Measurements from ENCODE around the gene OPN4.

OPN4 gene

DNA sequence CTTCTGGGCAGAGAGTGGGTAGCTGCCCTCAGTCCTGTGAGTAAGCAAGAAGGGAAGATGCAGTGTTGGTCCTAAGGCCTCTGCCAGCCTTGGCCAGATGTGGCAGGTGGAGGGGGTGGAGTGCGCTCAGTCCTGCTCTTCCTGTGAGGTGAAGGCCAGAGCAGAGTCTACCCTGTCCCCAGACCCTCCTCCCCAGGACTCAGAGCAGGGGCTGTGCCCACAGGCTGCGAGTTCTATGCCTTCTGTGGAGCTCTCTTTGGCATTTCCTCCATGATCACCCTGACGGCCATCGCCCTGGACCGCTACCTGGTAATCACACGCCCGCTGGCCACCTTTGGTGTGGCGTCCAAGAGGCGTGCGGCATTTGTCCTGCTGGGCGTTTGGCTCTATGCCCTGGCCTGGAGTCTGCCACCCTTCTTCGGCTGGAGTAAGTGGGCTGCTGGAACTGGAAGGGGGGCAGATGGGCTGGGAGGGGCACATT, 4.0 kb downstream of the OPN4 start:
- no peak overlapping the region for H2AFZ ChIP-seq (ENCODE audit: low read length)
- no peaks in the 10 kb centered on the region for H3F3A ChIP-seq (ENCODE audit: low read depth)
- no peaks in the 10 kb centered on the region for H3K4me1 ChIP-seq (ENCODE audit: insufficient read depth, low read length, poor library complexity, severe bottlenecking)
- H3K27me3 ChIP-seq (ENCODE audit: insufficient read depth, low read length, poor library complexity, severe bottlenecking), result no peaks in the 10 kb centered on the region
- TF ChIP-seq EZH2phosphoT487 (IDR thresholded peaks at IDR 0.05; ENCODE audit: borderline replicate concordance), result no peak
- TF ChIP-seq, protein P1, sequence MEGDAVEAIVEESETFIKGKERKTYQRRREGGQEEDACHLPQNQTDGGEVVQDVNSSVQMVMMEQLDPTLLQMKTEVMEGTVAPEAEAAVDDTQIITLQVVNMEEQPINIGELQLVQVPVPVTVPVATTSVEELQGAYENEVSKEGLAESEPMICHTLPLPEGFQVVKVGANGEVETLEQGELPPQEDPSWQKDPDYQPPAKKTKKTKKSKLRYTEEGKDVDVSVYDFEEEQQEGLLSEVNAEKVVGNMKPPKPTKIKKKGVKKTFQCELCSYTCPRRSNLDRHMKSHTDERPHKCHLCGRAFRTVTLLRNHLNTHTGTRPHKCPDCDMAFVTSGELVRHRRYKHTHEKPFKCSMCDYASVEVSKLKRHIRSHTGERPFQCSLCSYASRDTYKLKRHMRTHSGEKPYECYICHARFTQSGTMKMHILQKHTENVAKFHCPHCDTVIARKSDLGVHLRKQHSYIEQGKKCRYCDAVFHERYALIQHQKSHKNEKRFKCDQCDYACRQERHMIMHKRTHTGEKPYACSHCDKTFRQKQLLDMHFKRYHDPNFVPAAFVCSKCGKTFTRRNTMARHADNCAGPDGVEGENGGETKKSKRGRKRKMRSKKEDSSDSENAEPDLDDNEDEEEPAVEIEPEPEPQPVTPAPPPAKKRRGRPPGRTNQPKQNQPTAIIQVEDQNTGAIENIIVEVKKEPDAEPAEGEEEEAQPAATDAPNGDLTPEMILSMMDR (conservative IDR thresholded peaks at IDR 0.05; ENCODE audit: low read length), result no peak
- H3K9me2 ChIP-seq (replicated peaks; ENCODE audit: low read depth, low read length), result no peaks in the 10 kb centered on the region
- no peak overlapping the region for H3K4me2 ChIP-seq (ENCODE audit: low read depth, low read length, poor library complexity, severe bottlenecking)
- no peak overlapping the region for H3K4me3 ChIP-seq (ENCODE audit: low read length, poor library complexity, severe bottlenecking)
- H3K79me2 ChIP-seq (ENCODE audit: insufficient read depth, low read length), result no peaks in the 10 kb centered on the region
- no peaks in the 10 kb centered on the region for H4K20me1 ChIP-seq (ENCODE audit: insufficient read depth, low read length, poor library complexity, severe bottlenecking)
- H3K9ac ChIP-seq (ENCODE audit: low read depth, low read length, poor library complexity, severe bottlenecking), result no peak overlapping the region
- no peaks in the 10 kb centered on the region for H3K36me3 ChIP-seq (ENCODE audit: insufficient read depth, low read length)
- no peaks in the 10 kb centered on the region for H3K9me3 ChIP-seq (ENCODE audit: insufficient read depth, low read depth, low read length)

- H3K4me1 ChIP-seq (ENCODE audit: insufficient read depth, low read length, poor library complexity, severe bottlenecking), result no peaks in the 10 kb centered on the region
- H3K79me2 ChIP-seq (ENCODE audit: insufficient read depth, low read length), result no peaks in the 10 kb centered on the region
- no peaks in the 10 kb centered on the region for H3K27me3 ChIP-seq (ENCODE audit: insufficient read depth, low read length, poor library complexity, severe bottlenecking)
- no peak overlapping the region for H2AFZ ChIP-seq (ENCODE audit: low read length)
- H4K20me1 ChIP-seq (ENCODE audit: insufficient read depth, low read length, poor library complexity, severe bottlenecking), result no peaks in the 10 kb centered on the region
- TF ChIP-seq, protein P1 (conservative IDR thresholded peaks at IDR 0.05; ENCODE audit: low read length), result no peak
- no peak for TF ChIP-seq EZH2phosphoT487 (IDR thresholded peaks at IDR 0.05; ENCODE audit: borderline replicate concordance)
- H3K36me3 ChIP-seq (ENCODE audit: insufficient read depth, low read length), result no peaks in the 10 kb centered on the region
- H3K4me3 ChIP-seq (ENCODE audit: low read length, poor library complexity, severe bottlenecking), result no peak overlapping the region
- H3K4me2 ChIP-seq (ENCODE audit: low read depth, low read length, poor library complexity, severe bottlenecking), result no peak overlapping the region
- no peaks in the 10 kb centered on the region for H3F3A ChIP-seq (ENCODE audit: low read depth)
- H3K9me3 ChIP-seq (ENCODE audit: insufficient read depth, low read depth, low read length), result no peaks in the 10 kb centered on the region
- no peaks in the 10 kb centered on the region for H3K9me2 ChIP-seq (replicated peaks; ENCODE audit: low read depth, low read length)
- no peak overlapping the region for H3K9ac ChIP-seq (ENCODE audit: low read depth, low read length, poor library complexity, severe bottlenecking)
Measured at GRCh38 chr10:86658751-86659150, 4.4 kb downstream of the OPN4 start.

GRCh38 chr10:86659161-86659691, 4.9 kb downstream of the OPN4 start:
- Histone ChIP-seq H3K4me2 (ENCODE audit: low read depth, low read length, poor library complexity, severe bottlenecking) (no peak overlapping the region), H3K9me3 (ENCODE audit: insufficient read depth, low read depth, low read length) (no peaks in the 10 kb centered on the region), H3F3A (ENCODE audit: low read depth) (no peaks in the 10 kb centered on the region), H3K9me2 (replicated peaks; ENCODE audit: low read depth, low read length) (no peaks in the 10 kb centered on the region), H3K4me1 (ENCODE audit: insufficient read depth, low read length, poor library complexity, severe bottlenecking) (no peaks in the 10 kb centered on the region), H3K36me3 (ENCODE audit: insufficient read depth, low read length) (no peaks in the 10 kb centered on the region), H3K9ac (ENCODE audit: low read depth, low read length, poor library complexity, severe bottlenecking) (no peak overlapping the region), H2AFZ (ENCODE audit: low read length) (no peak overlapping the region), H4K20me1 (ENCODE audit: insufficient read depth, low read length, poor library complexity, severe bottlenecking) (no peaks in the 10 kb centered on the region), H3K79me2 (ENCODE audit: insufficient read depth, low read length) (no peaks in the 10 kb centered on the region), H3K4me3 (ENCODE audit: low read length, poor library complexity, severe bottlenecking) (no peak overlapping the region), H3K27me3 (ENCODE audit: insufficient read depth, low read length, poor library complexity, severe bottlenecking) (no peaks in the 10 kb centered on the region)
- no peak for TF ChIP-seq EZH2phosphoT487 (IDR thresholded peaks at IDR 0.05; ENCODE audit: borderline replicate concordance)
- TF ChIP-seq, protein P1 (conservative IDR thresholded peaks at IDR 0.05; ENCODE audit: low read length), result no peak
